HG03354 (cell line): ENCODE results near the gene TJP1.
"Not testable (repeated sequence)": the region's sequence is repeated elsewhere in the genome, so short reads cannot be mapped to it uniquely, and the experiment has no call there.

Experiments
- ATAC-seq: cut with Tn5 transposase; IDR thresholded peaks from one replicate; pipeline ENCODE4 v1.9.1; 2021; ENCODE audit warnings: mild to moderate bottlenecking; ENCODE audit not compliant: unreplicated experiment, poor library complexity, severe bottlenecking

The TJP1 gene

GRCh38 chr15:29672923-29673809 is 149.1 kb downstream of the TJP1 start:
- no peak for ATAC-seq

- ATAC-seq = no peak
These were observed 149.8 kb downstream of the TJP1 start for GRCh38 chr15:29672446-29672845.

GRCh38 chr15:29672046-29672445 is 150.2 kb downstream of the TJP1 start:
- ATAC-seq = not testable (repeated sequence)

- ATAC-seq = no peak
These were observed 151.0 kb downstream of the TJP1 start for GRCh38 chr15:29670998-29671981.

- ATAC-seq = no peak
These were observed 152.0 kb downstream of the TJP1 start for GRCh38 chr15:29670266-29670665.

GRCh38 chr15:29669823-29670222 is 152.4 kb downstream of the TJP1 start:
- ATAC-seq = no peak

GRCh38 chr15:29668120-29668602 is 154.1 kb downstream of the TJP1 start:
- ATAC-seq = no peak

GRCh38 chr15:29666241-29666640 is 156.0 kb downstream of the TJP1 start:
- ATAC-seq = no peak

- ATAC-seq = no peak
These were observed 156.7 kb downstream of the TJP1 start for GRCh38 chr15:29665444-29666003.

- ATAC-seq = no peak
These were observed 157.9 kb downstream of the TJP1 start for GRCh38 chr15:29664406-29664805.

- ATAC-seq = not testable (repeated sequence)
These were observed 164.8 kb downstream of the TJP1 start for GRCh38 chr15:29657476-29657817.

- ATAC-seq = no peak
These were observed 165.4 kb downstream of the TJP1 start for GRCh38 chr15:29656636-29657475.

GRCh38 chr15:29652595-29652994 is 169.7 kb downstream of the TJP1 start:
- no peak for ATAC-seq

GRCh38 chr15:29651476-29652233 is 170.6 kb downstream of the TJP1 start:
- no peak for ATAC-seq
